NCI-H2029 (cell line): ENCODE results near the gene EFNA3.

Experiments
- DNase-seq: peaks from one replicate; lab custom pipeline; 2025; lab: John Stamatoyannopoulos, UW

The EFNA3 gene

GRCh38 chr1:155048449-155049334 lies 29.9 kb upstream of the EFNA3 start:
- no peak for DNase-seq

- peak; percentile 40 for DNase-seq
These were observed 28.7 kb upstream of the EFNA3 start for GRCh38 chr1:155049651-155050559.

- peak; percentile 77 for DNase-seq
These were observed 27.9 kb upstream of the EFNA3 start, which contains the start of gene ADAM15 for GRCh38 chr1:155050560-155051341. Gene ADAM15 (plus strand): TSS chr1:155051316. CDS start chr1:155051387, 71 bp downstream.

GRCh38 chr1:155051342-155051776 lies 27.3 kb upstream of the EFNA3 start:
- DNase-seq, result no peak

- DNase-seq, result peak; percentile 53
These were observed 26.7 kb upstream of the EFNA3 start for GRCh38 chr1:155051777-155052398.

DNA sequence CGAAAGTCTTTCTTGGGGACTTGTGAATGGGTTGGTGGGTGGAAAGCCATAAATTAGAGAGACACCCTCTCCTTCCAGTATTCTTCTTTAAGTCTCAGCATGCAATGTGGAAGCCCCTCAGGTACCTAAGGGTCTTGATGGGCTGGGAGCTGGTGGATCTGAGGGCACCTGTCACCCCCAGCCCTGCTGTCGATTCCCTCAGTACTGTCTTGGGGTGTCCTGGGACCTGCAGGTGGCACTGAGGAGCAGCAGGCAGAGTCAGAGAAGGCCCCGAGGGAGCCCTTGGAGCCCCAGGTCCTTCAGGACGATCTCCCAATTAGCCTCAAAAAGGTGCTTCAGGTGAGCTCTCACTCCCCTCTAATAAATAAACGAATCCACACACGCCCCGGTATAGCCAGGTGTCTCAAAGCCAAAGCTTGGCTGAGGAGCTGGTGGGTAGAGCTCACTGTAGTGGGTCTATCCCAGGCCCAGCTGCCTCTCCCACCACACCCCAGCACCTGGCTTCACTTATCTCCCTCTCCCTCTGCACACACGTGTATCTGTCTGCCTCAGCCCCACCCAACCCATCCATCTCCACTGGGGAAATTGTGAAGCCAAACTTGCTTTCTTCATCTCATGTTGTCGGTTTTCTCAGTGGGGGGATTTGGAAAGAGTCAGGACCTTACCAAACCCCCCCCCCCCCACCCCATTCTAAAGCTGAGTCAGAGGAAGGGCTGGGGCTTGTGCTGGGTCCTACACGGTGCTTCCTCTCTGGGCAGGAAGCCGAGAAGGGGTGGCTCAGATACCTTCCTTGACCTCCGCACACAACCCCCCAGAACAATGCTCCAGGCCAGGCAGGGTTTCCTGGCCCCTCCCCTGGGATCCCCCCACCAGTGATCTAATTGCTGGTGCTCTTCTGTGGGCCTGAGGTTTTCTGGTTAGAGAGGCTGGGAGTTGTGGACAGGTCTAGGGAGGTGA lies 25.9 kb upstream of the EFNA3 start:
- no peak for DNase-seq

DNA sequence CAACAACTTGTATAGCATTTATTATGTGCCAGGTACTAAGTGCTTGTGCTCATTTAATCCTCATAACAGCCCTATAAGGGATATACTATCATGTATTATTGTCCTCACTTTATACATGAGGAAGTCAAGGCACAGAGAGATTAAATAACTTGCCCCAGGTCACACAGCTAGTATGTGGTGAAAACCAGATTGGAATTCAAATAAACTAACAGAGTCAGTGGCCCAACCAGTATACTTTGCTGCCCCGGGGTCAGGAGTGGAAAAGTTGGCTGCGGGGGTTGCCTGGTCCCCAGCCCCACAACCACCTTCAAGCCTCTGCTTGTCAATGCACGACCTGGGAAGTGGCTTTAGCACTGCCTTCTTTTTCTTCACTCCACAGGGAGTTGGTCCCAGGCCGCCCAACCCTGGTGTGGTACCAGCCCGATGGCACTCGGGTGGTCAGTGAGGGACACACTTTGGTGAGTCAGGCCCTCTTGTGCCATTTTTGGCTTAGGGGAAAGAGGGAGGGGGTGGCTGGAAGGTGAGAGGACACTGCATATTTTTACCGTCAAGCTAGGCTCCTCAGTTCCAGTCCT lies 25.0 kb upstream of the EFNA3 start:
- no peak for DNase-seq

DNA sequence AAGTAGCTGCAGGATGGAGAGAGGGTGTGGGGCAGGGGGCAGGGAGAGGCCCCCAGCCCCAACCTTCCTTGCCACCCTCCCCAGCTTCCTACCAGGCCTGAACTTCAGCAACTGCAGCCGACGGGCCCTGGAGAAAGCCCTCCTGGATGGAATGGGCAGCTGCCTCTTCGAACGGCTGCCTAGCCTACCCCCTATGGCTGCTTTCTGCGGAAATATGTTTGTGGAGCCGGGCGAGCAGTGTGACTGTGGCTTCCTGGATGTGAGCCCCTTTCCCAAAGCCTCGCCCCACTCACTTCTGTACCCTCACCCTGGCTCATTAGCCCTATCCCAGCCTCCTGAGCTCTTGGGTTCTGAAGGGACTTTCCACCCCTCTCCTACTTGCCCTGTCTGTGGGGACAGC lies 21.5 kb upstream of the EFNA3 start:
- no peak for DNase-seq

- no peak for DNase-seq
These were observed 20.8 kb upstream of the EFNA3 start for GRCh38 chr1:155057788-155058211.

DNA sequence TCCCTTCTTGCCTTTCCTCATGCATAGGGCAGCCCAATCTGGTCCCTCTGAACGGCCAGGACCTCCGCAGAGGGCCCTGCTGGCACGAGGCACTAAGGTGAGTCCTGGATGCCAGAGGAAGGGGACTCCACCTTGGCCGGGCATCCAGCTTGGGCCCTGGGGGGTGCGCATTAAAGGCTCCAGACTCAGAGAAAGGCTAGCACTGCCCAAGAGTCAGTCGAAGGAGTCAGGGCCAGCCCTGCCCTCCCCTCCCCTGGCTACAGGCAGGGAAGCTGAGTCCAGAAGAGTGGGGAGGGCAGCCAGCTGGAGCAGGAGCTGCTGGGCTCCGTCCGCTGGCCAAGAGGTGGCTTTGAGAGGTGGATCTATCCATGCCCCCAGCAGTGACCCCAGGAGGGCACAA lies 17.9 kb upstream of the EFNA3 start:
- DNase-seq, result no peak

DNA sequence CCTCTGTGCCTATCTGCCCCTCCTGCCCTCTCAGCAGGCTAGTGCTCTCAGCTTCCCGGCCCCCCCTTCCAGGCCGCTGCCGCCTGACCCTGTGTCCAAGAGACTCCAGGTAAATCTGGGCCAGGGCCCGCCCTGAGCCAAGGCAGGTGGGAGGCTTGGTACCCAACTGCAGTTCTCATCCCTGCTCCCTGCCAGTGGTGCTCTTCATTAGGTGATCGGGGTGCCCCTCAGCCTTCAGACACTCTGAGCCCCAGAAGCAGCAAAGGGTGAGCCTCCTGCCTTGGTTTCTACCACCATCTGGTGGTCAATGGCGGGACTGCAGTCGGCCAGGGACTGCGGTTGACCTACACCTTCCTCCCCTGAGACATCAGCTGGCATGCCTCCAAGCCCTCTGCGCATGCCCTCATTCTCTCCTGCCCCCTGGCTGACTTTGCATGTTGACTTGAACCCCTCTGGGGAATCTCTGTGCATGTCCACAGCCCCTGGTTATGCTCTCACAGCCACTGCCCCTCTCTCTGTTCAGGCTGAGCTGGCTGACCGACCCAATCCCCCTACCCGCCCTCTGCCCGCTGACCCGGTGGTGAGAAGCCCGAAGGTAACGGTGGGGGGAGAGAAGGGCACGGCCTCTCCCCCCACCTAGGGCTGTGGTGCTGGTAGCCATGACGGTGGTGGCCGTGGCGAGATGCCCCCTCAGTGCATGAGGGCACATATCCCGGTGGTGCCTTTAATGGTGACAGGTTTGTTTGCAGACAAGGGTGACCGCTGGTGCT lies 17.1 kb upstream of the EFNA3 start:
- DNase-seq, result peak; percentile 85

GRCh38 chr1:155062151-155062686 lies 16.4 kb upstream of the EFNA3 start:
- DNase-seq, result no peak

DNA sequence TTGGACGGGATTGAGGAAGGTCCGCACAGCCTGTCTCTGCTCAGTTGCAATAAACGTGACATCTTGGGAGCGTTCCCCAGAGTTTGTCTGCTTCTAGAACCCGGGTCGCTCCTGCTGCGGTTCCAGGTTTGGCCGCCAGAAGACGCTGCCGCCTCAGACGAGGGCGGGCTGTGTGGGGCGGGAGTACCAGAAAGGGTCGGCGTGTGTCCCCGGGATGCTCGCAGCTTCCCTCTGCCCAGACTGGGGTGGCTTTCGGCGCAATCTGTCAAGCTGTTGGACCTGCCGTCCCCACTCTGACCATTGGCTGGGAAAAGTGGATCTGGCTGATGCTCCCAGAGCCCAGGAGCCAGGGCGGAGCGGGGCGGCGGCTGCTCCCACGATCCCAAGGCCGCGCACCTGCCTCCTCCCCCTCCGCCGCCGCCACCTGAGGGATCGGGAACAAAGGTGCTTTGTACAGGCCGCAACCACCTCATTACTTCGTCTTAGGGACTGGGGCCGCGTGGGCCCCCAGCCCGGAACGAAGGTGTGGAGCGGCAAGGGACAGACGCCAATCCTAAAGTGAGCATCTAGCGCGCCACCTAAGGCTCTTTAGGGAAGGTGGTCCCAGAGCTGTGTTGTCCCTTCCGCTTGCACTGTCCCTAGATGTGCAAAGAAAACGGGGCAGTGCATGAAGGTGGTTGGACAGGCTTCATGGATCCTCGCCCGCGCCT lies 15.8 kb upstream of the EFNA3 start:
- no peak for DNase-seq

- DNase-seq, result no peak
These were observed 15.0 kb upstream of the EFNA3 start, which contains the start of gene EFNA4 for GRCh38 chr1:155063550-155064110. Gene EFNA4 (plus strand): TSS chr1:155063740. CDS start chr1:155063824, 84 bp downstream.

DNA sequence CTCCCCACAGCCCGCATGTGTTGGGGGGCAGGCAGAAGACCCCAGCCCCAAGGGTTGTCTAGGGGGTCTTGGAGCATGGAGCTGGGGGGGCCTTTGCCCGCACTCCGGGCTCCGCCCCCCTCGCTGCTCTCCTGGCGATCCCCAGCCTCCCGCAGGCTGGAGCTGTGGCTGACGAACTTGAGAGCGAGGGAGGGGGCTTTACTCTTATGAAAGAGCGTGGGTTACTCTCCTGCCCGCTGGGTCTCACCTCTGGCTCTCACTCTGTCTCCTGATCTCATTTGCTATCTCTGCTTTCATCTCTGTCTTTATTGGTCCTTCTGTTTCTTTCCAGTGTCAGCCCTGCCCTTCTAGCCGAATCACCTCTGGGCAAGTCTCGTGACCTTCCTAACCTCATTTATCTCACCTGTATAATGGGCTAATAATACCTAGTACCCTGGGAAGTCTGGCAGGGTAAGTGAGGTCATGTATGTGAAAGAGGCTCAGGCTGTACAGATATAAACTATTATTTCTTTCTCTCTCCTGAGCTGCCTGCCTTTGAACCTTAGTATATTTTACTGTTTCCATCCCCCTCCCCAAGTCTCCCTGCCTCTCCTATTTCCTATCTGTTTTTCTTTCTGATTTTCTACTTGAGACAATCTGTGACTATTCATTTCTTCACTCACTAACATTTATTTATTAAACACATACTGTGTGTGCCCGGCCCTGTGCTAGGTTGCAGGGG lies 14.4 kb upstream of the EFNA3 start:
- no peak for DNase-seq

GRCh38 chr1:155064832-155065429 lies 13.7 kb upstream of the EFNA3 start:
- no peak for DNase-seq

DNA sequence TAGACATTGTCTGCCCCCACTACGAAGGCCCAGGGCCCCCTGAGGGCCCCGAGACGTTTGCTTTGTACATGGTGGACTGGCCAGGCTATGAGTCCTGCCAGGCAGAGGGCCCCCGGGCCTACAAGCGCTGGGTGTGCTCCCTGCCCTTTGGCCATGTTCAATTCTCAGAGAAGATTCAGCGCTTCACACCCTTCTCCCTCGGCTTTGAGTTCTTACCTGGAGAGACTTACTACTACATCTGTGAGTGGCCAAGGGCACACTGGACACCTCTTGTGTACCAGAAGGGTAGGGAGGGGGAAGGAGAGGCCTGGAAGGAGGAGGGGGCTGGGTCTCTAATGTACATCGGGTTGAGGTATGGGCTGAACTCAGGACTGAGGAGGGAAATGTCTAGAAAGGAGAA lies 11.9 kb upstream of the EFNA3 start:
- no peak for DNase-seq
